Mucosa of rectum (tissue), 2 donors: ENCODE measurements around the gene RACGAP1.

ENCODE experiments used
- H3K27ac ChIP-seq, 2 donors: one replicate each; pipeline ENCODE4 v1.7.0; 2013; ENCODE audit warnings: inconsistent platforms in 2 of 2, low read depth in 2 of 2, low read length in 2 of 2
- H3K27me3 ChIP-seq, 2 donors: one replicate each; pipeline ENCODE4 v1.7.0; 2013; ENCODE audit warnings: low read length in 2 of 2; ENCODE audit not compliant: control insufficient read depth in 2 of 2, insufficient read depth in 2 of 2
- H3K36me3 ChIP-seq, 2 donors: one replicate each; pipeline ENCODE4 v1.7.0; 2013; ENCODE audit warnings: low read length in 2 of 2; ENCODE audit not compliant: control insufficient read depth in 2 of 2, insufficient read depth in 2 of 2
- H3K4me1 ChIP-seq, 2 donors: one replicate each; pipeline ENCODE4 v1.7.0; 2013; ENCODE audit warnings: low read length in 2 of 2, mild to moderate bottlenecking in 1 of 2; ENCODE audit not compliant: control insufficient read depth in 2 of 2, insufficient read depth in 2 of 2
- H3K4me3 ChIP-seq, 2 donors: one replicate each; pipeline ENCODE4 v1.7.0; 2013; ENCODE audit warnings: low read length in 2 of 2
- H3K9ac ChIP-seq, 2 donors: one replicate each; pipeline ENCODE4 v1.7.0; 2013; ENCODE audit warnings: low read length in 2 of 2, low read depth in 1 of 2, mild to moderate bottlenecking in 1 of 2
- H3K9me3 ChIP-seq, 2 donors: one replicate each; pipeline ENCODE4 v1.7.0; 2013; ENCODE audit warnings: low read length in 2 of 2; ENCODE audit not compliant: control insufficient read depth in 2 of 2
- donor health status: healthy.
- donor health status: Normal muscosa, but diverticular disease.

The RACGAP1 gene

GRCh38 chr12:49956663-49957569 lies 68.4 kb downstream of the RACGAP1 start:
- no peak overlapping the region for H3K4me3 ChIP-seq
- H3K9ac ChIP-seq: no peak overlapping the region
- H3K4me1 ChIP-seq: peaks cover 2% of the 10 kb centered on the region in 2 donors
- H3K9me3 ChIP-seq: no peaks in the 10 kb centered on the region
- H3K36me3 ChIP-seq: no peaks in the 10 kb centered on the region
- no peak overlapping the region for H3K27ac ChIP-seq
- H3K27me3 ChIP-seq: peaks cover 37 to 43% of the 10 kb centered on the region in 2 donors

- H3K4me3 ChIP-seq: no peak overlapping the region
- no peaks in the 10 kb centered on the region for H3K9me3 ChIP-seq
- H3K27me3 ChIP-seq: peaks cover 37 to 39% of the 10 kb centered on the region in 2 donors
- no peaks in the 10 kb centered on the region for H3K36me3 ChIP-seq
- H3K4me1 ChIP-seq: no peaks in the 10 kb centered on the region
- no peak overlapping the region for H3K9ac ChIP-seq
- H3K27ac ChIP-seq: no peak overlapping the region
Observed at GRCh38 chr12:49955899-49956662, 69.2 kb downstream of the RACGAP1 start.

GRCh38 chr12:49954863-49955830 lies 70.1 kb downstream of the RACGAP1 start:
- Histone ChIP-seq H3K4me1 (no peaks in the 10 kb centered on the region), H3K4me3 (no peak overlapping the region), H3K9me3 (no peaks in the 10 kb centered on the region), H3K9ac (no peak overlapping the region), H3K27me3 (peaks cover 27 to 30% of the 10 kb centered on the region in 2 donors), H3K27ac (no peak overlapping the region), H3K36me3 (no peaks in the 10 kb centered on the region)

- no peaks in the 10 kb centered on the region for H3K9me3 ChIP-seq
- H3K4me1 ChIP-seq: no peaks in the 10 kb centered on the region
- H3K27ac ChIP-seq: no peak overlapping the region
- no peak overlapping the region for H3K4me3 ChIP-seq
- no peak overlapping the region for H3K9ac ChIP-seq
- H3K36me3 ChIP-seq: no peaks in the 10 kb centered on the region
- H3K27me3 ChIP-seq: peaks cover 18 to 22% of the 10 kb centered on the region in 2 donors
Observed at GRCh38 chr12:49953961-49954846, 71.1 kb downstream of the RACGAP1 start.

- Histone ChIP-seq H3K27me3 (peaks cover 14 to 19% of the 10 kb centered on the region in 2 donors), H3K4me3 (no peak overlapping the region)
Observed at GRCh38 chr12:49953151-49953550, 72.1 kb downstream of the RACGAP1 start.

GRCh38 chr12:49952391-49953055 lies 72.8 kb downstream of the RACGAP1 start:
- Histone ChIP-seq H3K4me3 (no peak overlapping the region), H3K27me3 (peaks cover 13 to 16% of the 10 kb centered on the region in 2 donors), H3K4me1 (no peaks in the 10 kb centered on the region), H3K27ac (no peak overlapping the region), H3K36me3 (no peaks in the 10 kb centered on the region), H3K9me3 (no peaks in the 10 kb centered on the region), H3K9ac (no peak overlapping the region)

More at GRCh38 chr12:49953151-49953550, 72.1 kb downstream of the RACGAP1 start:
- H3K27ac ChIP-seq: no peak overlapping the region
- no peaks in the 10 kb centered on the region for H3K9me3 ChIP-seq
- H3K4me1 ChIP-seq: no peaks in the 10 kb centered on the region
- H3K36me3 ChIP-seq: no peaks in the 10 kb centered on the region
- no peak overlapping the region for H3K9ac ChIP-seq

- Histone ChIP-seq H3K27me3 (peaks cover 4 to 15% of the 10 kb centered on the region in 2 donors), H3K27ac (no peak overlapping the region), H3K4me3 (no peak overlapping the region), H3K9me3 (no peaks in the 10 kb centered on the region), H3K36me3 (no peaks in the 10 kb centered on the region), H3K4me1 (peaks cover 0 to 3% of the 10 kb centered on the region in 2 donors), H3K9ac (no peak overlapping the region)
Observed at GRCh38 chr12:49951411-49952240, 73.7 kb downstream of the RACGAP1 start.
